HepG2 (cell line): ENCODE results near the gene NOSIP. TPM values are rescaled to one million over a fixed set of nuclear protein-coding genes. Genes with fewer than 3 reads are reported as not detected.

Experiments
- AHR ChIP-seq: IDR thresholded peaks from 2 replicates; pipeline ENCODE4 v1.6.1; 2018; ENCODE audit warnings: missing genetic modification reagents, missing compliant biosample characterization
- ATF6 ChIP-seq: sonication (generic); formaldehyde crosslinking; conservative IDR thresholded peaks from 2 replicates; pipeline ENCODE4 v1.4.0; 2020; ENCODE audit warnings: missing genetic modification reagents
- CEBPB ChIP-seq: IDR thresholded peaks from 2 replicates; pipeline ENCODE4 v1.6.1; 2011; ENCODE audit warnings: low read depth, low read length, improper control_type of control experiment, borderline replicate concordance
- FOXP4 ChIP-seq: sonication (generic); formaldehyde crosslinking; IDR thresholded peaks from 2 replicates; pipeline ENCODE4 v1.4.0; 2020; ENCODE audit warnings: missing genetic modification reagents
- PPARG ChIP-seq: conservative IDR thresholded peaks from 2 replicates; pipeline ENCODE4 v1.6.1; 2016; ENCODE audit warnings: missing biosample characterization, missing genetic modification reagents
- ZNF317 ChIP-seq: sonication (generic); formaldehyde crosslinking; IDR thresholded peaks from 2 replicates; pipeline ENCODE4 v1.5.0; 2020; ENCODE audit warnings: mild to moderate bottlenecking, missing genetic modification reagents
- ZNF354B ChIP-seq: sonication (generic); formaldehyde crosslinking; IDR thresholded peaks from 2 replicates; pipeline ENCODE4 v1.8.0; 2022; ENCODE audit warnings: mild to moderate bottlenecking, missing genetic modification reagents
- ZNF7 ChIP-seq: IDR thresholded peaks from 2 replicates; pipeline ENCODE4 v1.6.1; 2016; ENCODE audit warnings: missing biosample characterization, missing genetic modification reagents
- polyA plus RNA-seq, 8 experiments: library from polyadenylated mRNA; depleted of rRNA in 3 of 8; stranded (reverse) in 7 of 8; unstranded in 1 of 8; fragments of >200 nt; fragmentation: Illumina TruSeq in 4 of 8; extraction: Trizol in 4 of 8; gene quantifications; 2 replicates each; pipeline versions ENCODE4 v1.2.1 to v1.2.3, GENCODE V29; 2011 to 2016; ENCODE audit warnings: low read depth in 4 of 8, missing spikeins in 1 of 8, mixed read lengths in 1 of 8; ENCODE audit not compliant: insufficient read depth in 1 of 8
- total RNA-seq, 5 experiments: library from RNA; depleted of rRNA; stranded (reverse); fragments of >200 nt; fragmentation: Illumina TruSeq; extraction: Trizol; gene quantifications; 2 replicates each; pipeline ENCODE4 v1.2.3, GENCODE V29; 2016; ENCODE audit warnings: low read depth in 1 of 5
- TF ChIP-seq, protein P1 (sequence below), 2 experiments: sonication (generic) in 1 of 2; formaldehyde crosslinking in 1 of 2; IDR thresholded peaks; 2 replicates each; pipeline versions ENCODE4 v1.5.1 to v1.6.1; 2011 to 2020; ENCODE audit warnings: borderline replicate concordance in 1 of 2, low read depth in 1 of 2, low read length in 1 of 2, mild to moderate bottlenecking in 1 of 2, missing genetic modification reagents in 1 of 2, moderate library complexity in 1 of 2
- TF ChIP-seq, protein P2 (sequence below): sonication (generic); formaldehyde crosslinking; IDR thresholded peaks from 2 replicates; pipeline ENCODE4 v1.8.0; 2022; ENCODE audit warnings: low read depth, missing genetic modification reagents
- TF ChIP-seq, protein P3 (sequence below): IDR thresholded peaks from 2 replicates; pipeline ENCODE4 v1.6.1; 2018; ENCODE audit warnings: missing genetic modification reagents, mild to moderate bottlenecking, missing compliant biosample characterization
- TF ChIP-seq, protein P4 (sequence below): sonication (generic); formaldehyde crosslinking; IDR thresholded peaks from 2 replicates; pipeline ENCODE4 v1.5.1; 2020; ENCODE audit warnings: mild to moderate bottlenecking, missing genetic modification reagents, moderate library complexity
- TF ChIP-seq, protein P5 (sequence below): conservative IDR thresholded peaks from 2 replicates; pipeline ENCODE4 v1.6.1; 2018; ENCODE audit warnings: missing genetic modification reagents
- TF ChIP-seq, protein P6 (sequence below): sonication (generic); formaldehyde crosslinking; IDR thresholded peaks from 2 replicates; pipeline ENCODE4 v1.4.0; 2020; ENCODE audit warnings: missing genetic modification reagents

Gene NOSIP
- total and polyA plus RNA-seq, 2 of the 13 experiments (the other 11 are each of a cell fraction or from before 2014, with no cell fraction given): 54.3 to 78.0 TPM

DNA sequence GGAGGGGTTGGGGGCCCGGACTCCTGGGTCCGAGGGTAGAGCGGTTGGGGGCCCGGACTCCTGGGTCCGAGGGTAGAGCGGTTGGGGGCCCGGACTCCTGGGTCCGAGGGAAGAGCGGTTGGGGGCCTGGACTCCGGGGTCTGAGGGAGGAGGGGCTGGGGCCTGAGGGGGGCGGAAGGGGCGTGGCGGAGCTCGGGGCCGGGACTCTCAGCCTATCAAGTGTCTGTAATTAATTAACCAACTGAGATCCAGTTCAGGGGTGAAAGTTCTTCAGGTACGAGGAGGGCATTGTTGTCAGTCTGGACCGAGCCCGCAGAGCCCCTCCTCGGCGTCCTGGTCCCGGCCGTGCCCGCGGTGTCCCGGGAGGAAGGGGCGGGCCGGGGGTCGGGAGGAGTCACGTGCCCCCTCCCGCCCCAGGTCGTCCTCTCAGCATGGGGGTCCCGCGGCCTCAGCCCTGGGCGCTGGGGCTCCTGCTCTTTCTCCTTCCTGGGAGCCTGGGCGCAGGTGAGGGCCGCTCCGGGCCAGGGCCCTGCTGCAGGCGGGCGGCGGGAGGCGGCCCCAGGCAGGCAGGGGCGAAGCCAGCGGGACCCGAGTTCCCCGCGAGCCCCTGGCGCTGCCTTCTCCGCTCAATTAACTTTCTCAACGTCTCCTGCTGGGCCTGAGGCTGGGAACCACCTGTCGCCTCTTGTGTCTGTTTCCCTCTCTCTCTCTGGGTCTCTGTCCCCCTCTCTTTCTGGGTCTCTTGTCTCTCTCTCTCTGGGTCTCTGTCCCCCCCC, 67.2 kb downstream of the NOSIP start (continued):
- TF ChIP-seq, protein P1, sequence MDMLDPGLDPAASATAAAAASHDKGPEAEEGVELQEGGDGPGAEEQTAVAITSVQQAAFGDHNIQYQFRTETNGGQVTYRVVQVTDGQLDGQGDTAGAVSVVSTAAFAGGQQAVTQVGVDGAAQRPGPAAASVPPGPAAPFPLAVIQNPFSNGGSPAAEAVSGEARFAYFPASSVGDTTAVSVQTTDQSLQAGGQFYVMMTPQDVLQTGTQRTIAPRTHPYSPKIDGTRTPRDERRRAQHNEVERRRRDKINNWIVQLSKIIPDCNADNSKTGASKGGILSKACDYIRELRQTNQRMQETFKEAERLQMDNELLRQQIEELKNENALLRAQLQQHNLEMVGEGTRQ (IDR thresholded peaks at IDR 0.05; ENCODE audit: low read depth, low read length): no peak
- TF ChIP-seq, protein P1 (CRISPR knock-in tag; IDR thresholded peaks at IDR 0.05; ENCODE audit: borderline replicate concordance): peak; percentile 65; the same call in 1 of the 2 replicates
- TF ChIP-seq ZNF7 (CRISPR knock-in tag): no peak
- TF ChIP-seq CEBPB: no peak
- TF ChIP-seq, protein P2, sequence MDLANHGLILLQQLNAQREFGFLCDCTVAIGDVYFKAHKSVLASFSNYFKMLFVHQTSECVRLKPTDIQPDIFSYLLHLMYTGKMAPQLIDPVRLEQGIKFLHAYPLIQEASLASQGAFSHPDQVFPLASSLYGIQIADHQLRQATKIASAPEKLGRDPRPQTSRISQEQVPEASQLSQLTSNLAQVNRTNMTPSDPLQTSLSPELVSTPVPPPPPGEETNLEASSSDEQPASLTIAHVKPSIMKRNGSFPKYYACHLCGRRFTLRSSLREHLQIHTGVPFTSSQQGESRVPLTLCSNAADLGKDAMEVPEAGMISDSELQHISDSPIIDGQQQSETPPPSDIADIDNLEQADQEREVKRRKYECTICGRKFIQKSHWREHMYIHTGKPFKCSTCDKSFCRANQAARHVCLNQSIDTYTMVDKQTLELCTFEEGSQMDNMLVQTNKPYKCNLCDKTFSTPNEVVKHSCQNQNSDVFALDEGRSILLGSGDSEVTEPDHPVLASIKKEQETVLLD: peak; percentile 63; the same call in 1 of the 2 replicates
- TF ChIP-seq PPARG (CRISPR knock-in tag): peak; percentile 84
- TF ChIP-seq FOXP4 (CRISPR knock-in tag): peak; percentile 65; the same call in 1 of the 2 replicates
- TF ChIP-seq, protein P3, sequence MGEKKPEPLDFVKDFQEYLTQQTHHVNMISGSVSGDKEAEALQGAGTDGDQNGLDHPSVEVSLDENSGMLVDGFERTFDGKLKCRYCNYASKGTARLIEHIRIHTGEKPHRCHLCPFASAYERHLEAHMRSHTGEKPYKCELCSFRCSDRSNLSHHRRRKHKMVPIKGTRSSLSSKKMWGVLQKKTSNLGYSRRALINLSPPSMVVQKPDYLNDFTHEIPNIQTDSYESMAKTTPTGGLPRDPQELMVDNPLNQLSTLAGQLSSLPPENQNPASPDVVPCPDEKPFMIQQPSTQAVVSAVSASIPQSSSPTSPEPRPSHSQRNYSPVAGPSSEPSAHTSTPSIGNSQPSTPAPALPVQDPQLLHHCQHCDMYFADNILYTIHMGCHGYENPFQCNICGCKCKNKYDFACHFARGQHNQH (CRISPR knock-in tag): 0 out of 2 replicates have a peak, but pooled peaks have one; percentile 50
- no peak for TF ChIP-seq ZNF317
- TF ChIP-seq, protein P4, sequence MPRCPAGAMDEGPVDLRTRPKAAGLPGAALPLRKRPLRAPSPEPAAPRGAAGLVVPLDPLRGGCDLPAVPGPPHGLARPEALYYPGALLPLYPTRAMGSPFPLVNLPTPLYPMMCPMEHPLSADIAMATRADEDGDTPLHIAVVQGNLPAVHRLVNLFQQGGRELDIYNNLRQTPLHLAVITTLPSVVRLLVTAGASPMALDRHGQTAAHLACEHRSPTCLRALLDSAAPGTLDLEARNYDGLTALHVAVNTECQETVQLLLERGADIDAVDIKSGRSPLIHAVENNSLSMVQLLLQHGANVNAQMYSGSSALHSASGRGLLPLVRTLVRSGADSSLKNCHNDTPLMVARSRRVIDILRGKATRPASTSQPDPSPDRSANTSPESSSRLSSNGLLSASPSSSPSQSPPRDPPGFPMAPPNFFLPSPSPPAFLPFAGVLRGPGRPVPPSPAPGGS (CRISPR knock-in tag): no peak; the same call in 1 of the 2 replicates
- TF ChIP-seq, protein P5, sequence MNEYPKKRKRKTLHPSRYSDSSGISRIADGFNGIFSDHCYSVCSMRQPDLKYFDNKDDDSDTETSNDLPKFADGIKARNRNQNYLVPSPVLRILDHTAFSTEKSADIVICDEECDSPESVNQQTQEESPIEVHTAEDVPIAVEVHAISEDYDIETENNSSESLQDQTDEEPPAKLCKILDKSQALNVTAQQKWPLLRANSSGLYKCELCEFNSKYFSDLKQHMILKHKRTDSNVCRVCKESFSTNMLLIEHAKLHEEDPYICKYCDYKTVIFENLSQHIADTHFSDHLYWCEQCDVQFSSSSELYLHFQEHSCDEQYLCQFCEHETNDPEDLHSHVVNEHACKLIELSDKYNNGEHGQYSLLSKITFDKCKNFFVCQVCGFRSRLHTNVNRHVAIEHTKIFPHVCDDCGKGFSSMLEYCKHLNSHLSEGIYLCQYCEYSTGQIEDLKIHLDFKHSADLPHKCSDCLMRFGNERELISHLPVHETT (CRISPR knock-in tag): peak; percentile 58; the same call in 1 of the 2 replicates
- TF ChIP-seq ATF6: no peak
- no peak for TF ChIP-seq ZNF354B
- no peak for TF ChIP-seq AHR
- TF ChIP-seq, protein P6, sequence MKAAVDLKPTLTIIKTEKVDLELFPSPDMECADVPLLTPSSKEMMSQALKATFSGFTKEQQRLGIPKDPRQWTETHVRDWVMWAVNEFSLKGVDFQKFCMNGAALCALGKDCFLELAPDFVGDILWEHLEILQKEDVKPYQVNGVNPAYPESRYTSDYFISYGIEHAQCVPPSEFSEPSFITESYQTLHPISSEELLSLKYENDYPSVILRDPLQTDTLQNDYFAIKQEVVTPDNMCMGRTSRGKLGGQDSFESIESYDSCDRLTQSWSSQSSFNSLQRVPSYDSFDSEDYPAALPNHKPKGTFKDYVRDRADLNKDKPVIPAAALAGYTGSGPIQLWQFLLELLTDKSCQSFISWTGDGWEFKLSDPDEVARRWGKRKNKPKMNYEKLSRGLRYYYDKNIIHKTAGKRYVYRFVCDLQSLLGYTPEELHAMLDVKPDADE (CRISPR knock-in tag): no peak
